ENCODE results near the gene IL15RA. TPM values are rescaled to one million over a fixed set of nuclear protein-coding genes. Genes with fewer than 3 reads are reported as not detected.

Gene IL15RA
- total RNA-seq, 4 donors from 2014 or later, result 13.1 to 17.6 (median 15.6) TPM

GRCh38 chr10:5919568-5919967 is 57.8 kb downstream of the IL15RA start:
- intact Hi-C loops (cut with DNase I; ENCODE audit: low total_unique reads) (no loop called here), in situ Hi-C loops (cut with MboI; ENCODE audit: low sequenced_read_pairs in 4 of 4) (no loop called here)
- no peak for ATAC-seq
- no peak overlapping the region for H3K4me3 ChIP-seq
- TF ChIP-seq CTCF (IDR thresholded peaks at IDR 0.05 in 4 of 5, conservative IDR thresholded peaks at IDR 0.05 in 1 of 5) (no peak), POLR2A (IDR thresholded peaks at IDR 0.05) (no peak)
- no peak overlapping the region for H3K27ac ChIP-seq
- DNase-seq, result no peak
- H3K9me3 ChIP-seq, result no peaks in the 10 kb centered on the region
- peaks cover 5 to 99% of the 10 kb centered on the region in 2 donors for H3K36me3 ChIP-seq
- H3K4me1 ChIP-seq, result no peaks in the 10 kb centered on the region
- no peaks in the 10 kb centered on the region for H3K27me3 ChIP-seq

GRCh38 chr10:5918763-5919162 is 58.6 kb downstream of the IL15RA start:
- in situ Hi-C loops (cut with MboI; ENCODE audit: low sequenced_read_pairs in 4 of 4), result no loop called here

GRCh38 chr10:5917305-5917704 is 60.0 kb downstream of the IL15RA start:
- DNase-seq (no peak), ATAC-seq (no peak)
- no peak overlapping the region for H3K27ac ChIP-seq
- in situ Hi-C loops (cut with MboI; ENCODE audit: low sequenced_read_pairs in 4 of 4), result no loop called here
- intact Hi-C loops (cut with DNase I; ENCODE audit: low total_unique reads), result no loop called here
- no peaks in the 10 kb centered on the region for H3K9me3 ChIP-seq
- H3K4me3 ChIP-seq, result no peak overlapping the region
- H3K27me3 ChIP-seq, result no peaks in the 10 kb centered on the region
- no peak for TF ChIP-seq POLR2A (IDR thresholded peaks at IDR 0.05)
- TF ChIP-seq CTCF (IDR thresholded peaks at IDR 0.05 in 4 of 5, conservative IDR thresholded peaks at IDR 0.05 in 1 of 5), result no peak
- H3K36me3 ChIP-seq, result peaks cover 5 to 99% of the 10 kb centered on the region in 2 donors
- no peaks in the 10 kb centered on the region for H3K4me1 ChIP-seq

More at GRCh38 chr10:5918763-5919162, 58.6 kb downstream of the IL15RA start:
- H3K4me1 ChIP-seq, result no peaks in the 10 kb centered on the region
- TF ChIP-seq CTCF (IDR thresholded peaks at IDR 0.05 in 4 of 5, conservative IDR thresholded peaks at IDR 0.05 in 1 of 5), result no peak
- no peak for TF ChIP-seq POLR2A (IDR thresholded peaks at IDR 0.05)
- H3K27ac ChIP-seq, result no peak overlapping the region
- no peak for DNase-seq
- ATAC-seq, result no peak
- intact Hi-C loops (cut with DNase I; ENCODE audit: low total_unique reads), result no loop called here
- H3K9me3 ChIP-seq, result no peaks in the 10 kb centered on the region
- H3K4me3 ChIP-seq, result no peak overlapping the region
- peaks cover 5 to 99% of the 10 kb centered on the region in 2 donors for H3K36me3 ChIP-seq
- H3K27me3 ChIP-seq, result no peaks in the 10 kb centered on the region

- TF ChIP-seq CTCF (IDR thresholded peaks at IDR 0.05 in 4 of 5, conservative IDR thresholded peaks at IDR 0.05 in 1 of 5) (no peak), POLR2A (IDR thresholded peaks at IDR 0.05) (no peak)
- ATAC-seq (no peak), DNase-seq (no peak)
- no peaks in the 10 kb centered on the region for H3K9me3 ChIP-seq
- H3K4me3 ChIP-seq, result no peak overlapping the region
- peaks cover 0 to 99% of the 10 kb centered on the region in 2 donors for H3K36me3 ChIP-seq
- H3K27me3 ChIP-seq, result no peaks in the 10 kb centered on the region
- H3K4me1 ChIP-seq, result peaks cover 0 to 2% of the 10 kb centered on the region in 2 donors
- H3K27ac ChIP-seq, result no peak overlapping the region
- intact Hi-C loops (cut with DNase I; ENCODE audit: low total_unique reads), result no loop called here
- in situ Hi-C loops (cut with MboI; ENCODE audit: low sequenced_read_pairs in 4 of 4), result no loop called here
Measured at GRCh38 chr10:5915451-5915850, 61.9 kb downstream of the IL15RA start.

GRCh38 chr10:5913736-5914135 is 63.6 kb downstream of the IL15RA start:
- no peak for ATAC-seq
- intact Hi-C loops (cut with DNase I; ENCODE audit: low total_unique reads), result no loop called here
- no peak for DNase-seq

More at GRCh38 chr10:5913736-5914135, 63.6 kb downstream of the IL15RA start:
- Histone ChIP-seq H3K36me3 (peaks cover 0 to 100% of the 10 kb centered on the region in 2 donors), H3K4me1 (peaks cover 0 to 4% of the 10 kb centered on the region in 2 donors), H3K4me3 (no peak overlapping the region), H3K27me3 (no peaks in the 10 kb centered on the region), H3K27ac (no peak overlapping the region), H3K9me3 (no peaks in the 10 kb centered on the region)
- TF ChIP-seq CTCF (IDR thresholded peaks at IDR 0.05 in 4 of 5, conservative IDR thresholded peaks at IDR 0.05 in 1 of 5) (no peak), POLR2A (IDR thresholded peaks at IDR 0.05) (no peak)
- in situ Hi-C loops (cut with MboI; ENCODE audit: low sequenced_read_pairs in 4 of 4), result no loop called here
